IgD-negative memory B cell (primary cell): ENCODE data around the gene CD247. TPM values are rescaled to one million over a fixed set of nuclear protein-coding genes. Genes with fewer than 3 reads are reported as not detected.
A peak's percentile ranks its signal among the peaks of the same experiment; 100 is the strongest.

Experiments used
- H3K27ac Mint-ChIP-seq, 3 donors: one replicate each; pipeline ENCODE4 v1.8.0; 2020 to 2022; ENCODE audit warnings: mild to moderate bottlenecking in 3 of 3, mixed read lengths in 3 of 3, moderate library complexity in 1 of 3
- H3K27me3 Mint-ChIP-seq: one replicate; pipeline ENCODE4 v1.8.0; 2021; ENCODE audit warnings: mixed read lengths
- H3K36me3 Mint-ChIP-seq: one replicate; pipeline ENCODE4 v1.8.0; 2020; ENCODE audit warnings: mild to moderate bottlenecking, mixed read lengths
- H3K4me1 Mint-ChIP-seq, 3 donors: one replicate each; pipeline ENCODE4 v1.8.0; 2020 to 2022; ENCODE audit warnings: mixed read lengths in 3 of 3, mild to moderate bottlenecking in 1 of 3
- H3K4me3 Mint-ChIP-seq, 4 donors: one replicate each; pipeline ENCODE4 v1.8.0; 2020 to 2022; ENCODE audit warnings: mild to moderate bottlenecking in 4 of 4, mixed read lengths in 4 of 4, moderate library complexity in 3 of 4
- H3K9me3 Mint-ChIP-seq, 3 donors: one replicate each; pipeline ENCODE4 v1.8.0; 2020 to 2021; ENCODE audit warnings: mixed read lengths in 3 of 3, mild to moderate bottlenecking in 1 of 3
- polyA plus RNA-seq: library from polyadenylated mRNA; unstranded; fragments of 300-500 nt; fragmentation: Illumina TruSeq; gene quantifications from one replicate; pipeline ENCODE4 v1.2.3, GENCODE V29; 2021

The CD247 gene
- polyA plus RNA-seq, 1 donor from 2014 or later, result 63.3 TPM

DNA sequence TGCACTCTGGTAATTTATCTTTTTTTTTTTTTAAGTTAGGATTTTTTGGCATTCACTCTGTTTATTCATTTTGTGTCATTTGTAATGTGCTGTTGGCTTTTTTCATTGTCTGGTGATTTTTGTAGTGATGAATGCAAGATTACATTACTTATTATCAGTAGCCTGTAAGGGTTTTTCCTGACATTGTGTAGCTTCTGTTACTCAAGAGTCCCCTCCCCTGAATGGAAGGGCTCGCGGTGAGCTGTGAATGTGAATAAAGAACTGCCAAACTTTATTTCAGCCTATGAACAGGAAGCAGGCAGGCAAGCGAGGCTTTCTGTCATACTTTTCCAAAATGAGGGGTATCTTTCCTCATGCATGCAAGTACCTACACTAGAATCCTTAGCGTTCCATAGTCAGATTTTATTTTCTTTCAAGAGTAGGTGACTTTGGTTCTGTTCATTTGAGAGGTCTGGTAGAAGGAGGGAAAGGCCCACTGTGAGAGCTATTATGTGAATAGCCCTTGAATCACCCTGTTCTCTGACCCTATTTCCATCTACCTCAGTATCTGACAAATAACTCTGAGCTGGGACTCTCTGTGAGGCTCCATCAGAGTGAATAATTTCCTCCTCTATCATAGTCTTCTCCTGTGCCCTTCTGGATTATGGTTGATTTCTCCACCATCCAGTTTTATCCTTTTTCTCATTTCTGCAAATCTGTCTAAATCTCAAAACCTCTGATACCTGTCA lies 114.0 kb downstream of the CD247 start:
- Mint-ChIP-seq H3K9me3 (no peaks in the 10 kb centered on the region), H3K27ac (peak overlapping the region in 2 of 3 donors; percentile 29 to 54), H3K27me3 (no peaks in the 10 kb centered on the region), H3K4me3 (no peak overlapping the region), H3K36me3 (peaks cover 6% of the 10 kb centered on the region), H3K4me1 (peaks cover 0 to 1% (median 0%) of the 10 kb centered on the region in 3 donors)

DNA sequence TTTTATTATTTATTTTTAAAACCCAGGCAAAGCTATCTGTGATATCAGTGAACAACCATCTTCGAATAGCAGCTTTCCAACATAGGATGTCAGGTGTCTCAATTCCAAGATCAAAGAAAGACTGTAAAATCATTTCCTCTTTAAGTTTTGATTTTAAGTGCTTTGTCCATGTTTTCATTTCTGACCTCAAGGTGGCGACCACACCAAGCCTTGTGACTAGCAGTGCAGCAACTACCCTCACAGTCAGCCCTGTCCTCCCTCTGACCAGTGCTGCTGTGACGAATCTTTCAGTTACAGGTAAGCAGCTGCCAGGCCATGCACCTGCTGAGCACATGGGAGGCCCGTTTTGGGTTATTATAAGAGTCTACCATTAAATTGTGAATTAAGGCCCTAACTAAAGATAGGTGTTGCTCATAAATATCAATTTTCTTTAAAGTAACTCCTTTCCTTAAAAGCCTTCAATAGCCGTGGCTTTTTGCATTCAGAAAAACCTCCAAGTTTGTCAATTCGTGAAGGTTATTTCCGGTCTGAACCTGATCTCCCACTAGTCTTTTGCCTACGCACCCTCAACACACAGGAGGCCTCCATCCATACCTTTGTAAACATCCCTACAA lies 117.0 kb downstream of the CD247 start:
- H3K4me1 Mint-ChIP-seq, result peaks cover 0 to 1% (median 0%) of the 10 kb centered on the region in 3 donors
- H3K9me3 Mint-ChIP-seq, result no peaks in the 10 kb centered on the region
- H3K27ac Mint-ChIP-seq, result no peak overlapping the region
- H3K36me3 Mint-ChIP-seq, result peaks cover 6% of the 10 kb centered on the region
- H3K4me3 Mint-ChIP-seq, result no peak overlapping the region
- no peaks in the 10 kb centered on the region for H3K27me3 Mint-ChIP-seq

DNA sequence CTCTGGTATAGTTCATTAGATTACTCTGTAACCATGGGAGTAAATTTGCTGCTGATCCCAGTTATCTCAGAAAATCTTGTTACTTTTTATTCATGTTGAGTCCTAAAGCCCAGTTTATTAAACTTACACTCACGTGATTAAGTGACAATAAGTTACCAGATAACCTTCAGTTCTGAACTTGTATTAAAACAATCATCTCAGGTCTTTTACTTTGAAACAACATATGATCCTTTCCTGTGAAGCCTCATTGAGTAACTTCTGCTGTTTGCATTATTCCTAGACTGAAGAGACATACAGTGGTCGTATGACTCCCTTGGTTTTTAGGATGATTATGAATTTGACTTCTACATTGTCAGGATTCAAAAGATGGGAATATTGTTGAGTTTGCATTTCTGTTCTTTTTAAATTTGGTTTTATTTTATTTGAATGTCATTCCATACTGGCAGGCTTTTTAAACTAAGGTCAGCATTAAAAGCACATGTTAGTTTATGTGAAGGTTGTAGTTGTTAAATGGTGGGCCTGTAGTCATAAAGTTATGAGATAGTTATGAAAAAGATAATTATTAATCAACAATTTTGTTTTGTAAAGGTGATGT lies 117.9 kb downstream of the CD247 start:
- H3K27me3 Mint-ChIP-seq, result no peaks in the 10 kb centered on the region
- no peaks in the 10 kb centered on the region for H3K9me3 Mint-ChIP-seq
- peaks cover 0 to 1% (median 0%) of the 10 kb centered on the region in 3 donors for H3K4me1 Mint-ChIP-seq
- peak overlapping the region in 2 of 3 donors; percentile 22 to 24 for H3K27ac Mint-ChIP-seq
- no peak overlapping the region for H3K4me3 Mint-ChIP-seq
- H3K36me3 Mint-ChIP-seq, result peaks cover 3% of the 10 kb centered on the region

DNA sequence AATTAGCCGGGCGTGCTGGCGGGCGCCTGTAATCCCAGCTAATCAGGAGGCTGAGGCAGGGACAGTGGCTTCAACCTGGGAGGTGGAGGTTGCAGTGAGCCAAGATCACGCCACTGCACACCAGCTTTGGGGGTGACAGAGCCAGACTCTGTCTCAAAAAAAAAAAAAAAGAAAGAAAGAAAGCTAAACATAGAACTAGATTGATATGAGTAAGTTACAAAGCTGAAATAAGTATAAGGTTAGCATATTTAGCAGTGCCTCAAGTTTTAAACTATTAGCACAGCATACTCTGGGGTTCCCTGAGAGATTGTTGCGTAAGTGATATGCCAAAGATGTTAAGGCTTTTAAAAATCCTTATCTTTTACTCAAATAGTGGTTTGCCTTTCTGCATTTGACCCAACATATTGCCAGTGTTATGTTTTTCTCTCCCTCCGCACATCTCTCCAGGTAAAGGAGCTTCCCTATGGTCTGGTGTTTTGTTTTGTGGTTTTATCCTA lies 126.1 kb downstream of the CD247 start:
- Mint-ChIP-seq H3K36me3 (peaks cover 4% of the 10 kb centered on the region), H3K9me3 (no peaks in the 10 kb centered on the region), H3K27me3 (no peaks in the 10 kb centered on the region), H3K27ac (no peak overlapping the region), H3K4me1 (peaks cover 0 to 1% (median 1%) of the 10 kb centered on the region in 3 donors), H3K4me3 (no peak overlapping the region)

DNA sequence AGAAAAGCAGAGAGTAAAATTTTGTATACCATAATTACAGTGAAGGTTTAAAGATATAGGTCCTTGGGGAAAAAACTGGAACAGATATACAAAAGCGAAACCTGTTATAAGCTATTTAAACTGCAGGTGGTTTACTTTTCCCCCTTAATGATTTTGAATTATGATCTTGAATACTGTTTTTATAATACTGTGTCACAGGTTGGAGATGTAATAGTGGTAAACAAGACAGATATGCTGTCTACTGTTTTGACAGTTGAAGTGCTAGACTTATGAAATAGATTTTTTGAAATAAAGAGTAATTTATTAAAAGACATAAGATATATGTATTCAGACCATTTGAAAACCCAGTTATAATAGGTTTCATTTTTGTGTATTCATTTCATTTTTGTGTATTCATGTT lies 129.4 kb downstream of the CD247 start:
- Mint-ChIP-seq H3K9me3 (no peaks in the 10 kb centered on the region), H3K4me3 (no peak overlapping the region), H3K27ac (no peak overlapping the region), H3K27me3 (no peaks in the 10 kb centered on the region), H3K36me3 (peaks cover 4% of the 10 kb centered on the region), H3K4me1 (peaks cover 0 to 1% (median 1%) of the 10 kb centered on the region in 3 donors)

DNA sequence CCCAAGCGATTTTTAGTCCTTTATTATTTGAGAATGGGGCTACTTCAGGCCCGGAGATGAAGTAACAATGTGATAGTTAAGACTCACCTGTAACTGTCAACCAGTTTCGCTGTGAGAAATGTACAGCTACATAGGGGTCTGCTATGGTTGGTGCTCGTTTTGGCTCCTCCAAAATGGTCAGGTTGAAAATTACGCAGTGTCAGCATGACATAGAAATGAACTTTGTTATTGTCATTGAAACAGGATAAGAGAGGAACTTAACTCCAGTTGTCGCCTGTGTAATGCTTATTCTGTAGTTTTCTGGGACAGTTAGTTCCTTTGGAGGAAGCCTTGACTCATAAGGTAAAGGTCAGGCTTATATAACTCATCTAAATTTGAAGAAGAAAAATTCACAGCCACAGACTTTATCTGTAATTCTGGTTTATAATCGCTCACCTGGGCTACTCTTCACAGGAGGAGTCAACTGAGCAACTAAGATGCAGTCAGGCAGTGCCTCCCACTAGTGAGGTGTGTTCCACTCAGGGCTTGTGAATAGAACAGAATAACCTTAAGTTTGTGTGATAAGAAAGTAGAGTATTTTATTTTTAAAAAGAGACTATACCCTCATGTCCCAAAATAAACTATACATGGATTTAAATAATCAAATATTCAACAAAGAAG lies 130.9 kb downstream of the CD247 start:
- Mint-ChIP-seq H3K9me3 (no peaks in the 10 kb centered on the region), H3K4me1 (peaks cover 0 to 1% (median 0%) of the 10 kb centered on the region in 3 donors), H3K36me3 (peaks cover 2% of the 10 kb centered on the region), H3K27me3 (no peaks in the 10 kb centered on the region), H3K4me3 (no peak overlapping the region), H3K27ac (peak overlapping the region in 2 of 3 donors; percentile 23 to 83)

Other genes with a start within 250 kb of the CD247 start
- gene CREG1, start 35.2 kb upstream of the CD247 start, polyA plus RNA-seq, result 13.0 TPM
- gene RCSD1, start 111.7 kb upstream of the CD247 start, polyA plus RNA-seq, result 249 TPM
- gene MPZL1, start 203.5 kb upstream of the CD247 start, polyA plus RNA-seq, result 33.8 TPM